NT2/D1 (cell line): ENCODE results near the gene RNF40.

Experiments
- SUZ12 ChIP-seq: IDR thresholded peaks from 2 replicates; pipeline ENCODE4 v1.6.1; 2011; ENCODE audit not compliant: insufficient read length, insufficient read depth; ENCODE audit errors: extremely low read depth
- ZNF274 ChIP-seq: IDR thresholded peaks from 2 replicates; pipeline ENCODE4 v1.6.1; 2011; ENCODE audit warnings: mild to moderate bottlenecking, low read depth, low read length

- no peak for TF ChIP-seq ZNF274
- no peak for TF ChIP-seq SUZ12
Measured at GRCh38 chr16:30741461-30741914, 20.6 kb upstream of the RNF40 start.
